ENCODE measurements around the gene EXOC2. TPM values are rescaled to one million over a fixed set of nuclear protein-coding genes. Genes with fewer than 3 reads are reported as not detected.

Gene EXOC2
- total and polyA plus RNA-seq, 12 donors: 4.9 to 23.7 (median 17.1) TPM

DNA sequence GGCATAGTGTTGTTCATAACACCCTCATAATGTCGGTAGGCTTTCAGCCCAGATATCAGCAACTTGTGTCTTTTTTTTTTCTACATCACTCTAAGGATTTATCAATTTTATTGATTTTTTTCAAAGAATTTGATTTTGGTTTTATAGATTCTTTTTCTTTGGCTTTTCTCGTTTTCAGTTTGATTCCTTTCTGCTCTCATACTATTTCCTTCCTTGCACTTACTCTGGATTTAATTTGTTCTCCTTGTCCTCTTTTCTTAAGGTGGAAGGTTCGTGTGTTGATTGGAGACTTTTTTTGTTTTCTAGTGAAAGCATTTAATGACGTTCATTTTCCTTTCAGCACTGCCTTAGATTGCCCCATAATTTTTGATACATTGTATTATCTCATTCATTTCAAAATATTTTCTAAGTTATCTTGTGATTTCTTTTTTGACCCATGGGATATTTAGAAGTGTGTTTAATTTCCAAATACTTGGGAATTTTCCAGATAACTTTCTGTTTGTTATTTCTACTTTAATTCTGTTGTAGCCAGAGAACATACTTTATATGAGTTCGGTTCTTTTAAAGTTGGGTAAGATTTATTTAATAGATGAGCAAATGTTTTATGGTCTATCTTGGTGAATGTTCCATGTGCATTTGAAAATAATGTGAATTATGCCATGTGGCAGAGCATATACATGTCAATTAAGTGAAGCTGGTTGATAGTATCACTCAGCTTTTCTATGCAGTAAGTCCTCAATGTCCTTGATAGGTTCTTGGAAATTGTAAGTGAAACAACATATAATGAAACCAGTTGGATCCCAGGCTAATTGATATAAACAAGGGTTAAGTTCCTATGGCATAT, 238.6 kb downstream of the EXOC2 start:
- intact Hi-C loops (cut with DNase I): no loop called here
- TF ChIP-seq, protein P1, sequence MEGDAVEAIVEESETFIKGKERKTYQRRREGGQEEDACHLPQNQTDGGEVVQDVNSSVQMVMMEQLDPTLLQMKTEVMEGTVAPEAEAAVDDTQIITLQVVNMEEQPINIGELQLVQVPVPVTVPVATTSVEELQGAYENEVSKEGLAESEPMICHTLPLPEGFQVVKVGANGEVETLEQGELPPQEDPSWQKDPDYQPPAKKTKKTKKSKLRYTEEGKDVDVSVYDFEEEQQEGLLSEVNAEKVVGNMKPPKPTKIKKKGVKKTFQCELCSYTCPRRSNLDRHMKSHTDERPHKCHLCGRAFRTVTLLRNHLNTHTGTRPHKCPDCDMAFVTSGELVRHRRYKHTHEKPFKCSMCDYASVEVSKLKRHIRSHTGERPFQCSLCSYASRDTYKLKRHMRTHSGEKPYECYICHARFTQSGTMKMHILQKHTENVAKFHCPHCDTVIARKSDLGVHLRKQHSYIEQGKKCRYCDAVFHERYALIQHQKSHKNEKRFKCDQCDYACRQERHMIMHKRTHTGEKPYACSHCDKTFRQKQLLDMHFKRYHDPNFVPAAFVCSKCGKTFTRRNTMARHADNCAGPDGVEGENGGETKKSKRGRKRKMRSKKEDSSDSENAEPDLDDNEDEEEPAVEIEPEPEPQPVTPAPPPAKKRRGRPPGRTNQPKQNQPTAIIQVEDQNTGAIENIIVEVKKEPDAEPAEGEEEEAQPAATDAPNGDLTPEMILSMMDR (IDR thresholded peaks at IDR 0.05): no peak
- no peak for TF ChIP-seq POLR2A (IDR thresholded peaks at IDR 0.05)
- Histone ChIP-seq H3K27me3 (no peaks in the 10 kb centered on the region), H3K4me1 (replicated peaks in 1 of 2) (no peaks in the 10 kb centered on the region), H3K36me3 (replicated peaks in 1 of 2) (no peaks in the 10 kb centered on the region), H3K9me3 (replicated peaks in 1 of 3) (no peaks in the 10 kb centered on the region), H3K27ac (no peak overlapping the region), H3K4me3 (no peak overlapping the region)
- WGBS, 4 donors: 54 to 66% (median 62%) methylated on average over 5 of the region's 5 CpGs
- DNase-seq: no peak

DNA sequence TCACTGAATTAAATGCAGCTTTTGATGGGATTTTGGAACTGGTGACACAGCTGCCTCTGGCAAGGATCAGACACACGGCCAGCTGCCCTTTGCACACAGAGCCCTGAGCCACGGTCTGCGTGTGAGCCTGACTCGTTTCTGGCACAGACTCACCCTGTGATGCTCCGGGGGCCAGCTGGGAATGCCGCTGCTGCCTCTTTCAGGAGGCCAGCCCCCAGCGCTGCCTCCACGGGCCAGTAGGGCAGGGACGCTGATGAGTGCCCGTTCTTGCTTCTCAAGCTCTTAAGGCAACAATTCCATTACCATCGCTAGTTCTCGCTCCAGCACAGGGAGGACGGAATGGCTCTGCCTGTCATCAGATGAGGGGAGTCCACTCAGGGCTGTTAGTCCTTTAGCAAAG, 239.8 kb downstream of the EXOC2 start:
- no peaks in the 10 kb centered on the region for H3K4me1 ChIP-seq (replicated peaks in 1 of 2)
- H3K4me3 ChIP-seq: no peak overlapping the region
- H3K36me3 ChIP-seq (replicated peaks in 1 of 2): no peaks in the 10 kb centered on the region
- H3K27ac ChIP-seq: no peak overlapping the region
- DNase-seq: no peak
- WGBS, 4 donors: 63 to 89% (median 70%) methylated on average over 3 to 13 of the region's 13 CpGs
- no peaks in the 10 kb centered on the region for H3K27me3 ChIP-seq
- TF ChIP-seq POLR2A (IDR thresholded peaks at IDR 0.05): no peak
- intact Hi-C loops (cut with DNase I): no loop called here
- H3K9me3 ChIP-seq (replicated peaks in 1 of 3): no peaks in the 10 kb centered on the region

DNA sequence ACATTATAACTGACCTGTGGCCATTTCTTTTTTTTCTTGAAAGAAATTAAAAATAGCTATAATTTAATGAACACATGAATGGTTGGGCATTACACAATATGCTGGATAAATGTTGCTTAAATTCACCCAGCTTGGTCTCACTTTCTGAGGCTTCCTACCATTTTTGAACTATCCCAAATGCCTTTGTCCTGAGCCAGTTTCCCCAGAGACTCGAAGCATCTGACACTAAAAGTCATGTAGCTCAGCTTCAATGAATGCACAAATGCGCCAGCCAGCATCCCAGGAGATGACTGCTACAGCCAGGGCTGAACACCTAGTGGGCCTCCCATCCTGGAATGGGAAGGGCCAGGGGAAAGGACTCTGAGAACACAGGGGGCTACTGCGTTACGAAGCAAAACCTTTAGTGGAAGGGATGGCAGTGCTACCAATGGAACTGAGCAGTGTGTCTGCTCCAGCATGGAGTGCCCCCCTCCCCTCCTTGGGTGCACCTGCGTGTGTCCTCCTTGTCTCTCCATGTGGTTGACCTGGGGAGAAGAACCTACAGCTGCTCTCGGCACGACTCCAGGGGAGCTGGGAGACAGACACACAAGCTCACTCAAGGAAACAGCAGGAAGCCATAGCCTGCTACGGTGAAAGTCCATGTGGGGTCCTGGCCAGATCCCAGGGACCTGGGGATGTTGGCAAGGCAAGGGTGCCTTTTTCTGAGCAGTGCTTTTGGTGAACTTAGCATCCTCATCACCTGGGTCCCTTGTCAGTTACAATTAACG, 240.5 kb downstream of the EXOC2 start:
- Histone ChIP-seq H3K36me3 (replicated peaks in 1 of 2) (no peaks in the 10 kb centered on the region), H3K9me3 (replicated peaks in 1 of 3) (no peaks in the 10 kb centered on the region), H3K27ac (no peak overlapping the region), H3K4me1 (replicated peaks in 1 of 2) (no peaks in the 10 kb centered on the region), H3K4me3 (no peak overlapping the region), H3K27me3 (no peaks in the 10 kb centered on the region)
- WGBS, 4 donors: 73 to 83% (median 79%) methylated on average over 6 to 9 of the region's 9 CpGs
- TF ChIP-seq POLR2A (IDR thresholded peaks at IDR 0.05): no peak
- TF ChIP-seq, protein P1 (IDR thresholded peaks at IDR 0.05): no peak
- DNase-seq: no peak
- intact Hi-C loops (cut with DNase I): no loop called here

DNA sequence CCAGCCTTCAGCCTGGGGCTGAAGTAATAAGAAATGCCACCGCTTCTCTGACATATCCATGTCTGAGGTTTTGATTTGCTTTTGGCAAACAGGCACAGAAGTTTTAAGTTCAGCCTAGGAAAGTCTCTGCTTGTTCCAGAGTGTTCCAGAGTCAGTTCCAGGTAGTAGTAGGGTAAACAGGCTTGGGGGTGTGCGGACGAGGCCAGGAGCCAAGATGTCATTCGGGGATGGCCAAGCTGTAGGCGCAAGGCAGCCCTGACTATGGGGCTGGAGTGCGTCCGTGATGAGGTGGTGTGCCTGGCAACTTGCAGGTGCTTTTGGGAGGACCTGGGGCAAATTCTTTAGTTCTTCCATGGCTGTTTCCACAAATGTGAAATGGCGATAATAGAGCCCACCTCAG, 241.1 kb downstream of the EXOC2 start:
- H3K9me3 ChIP-seq (replicated peaks in 1 of 3): no peaks in the 10 kb centered on the region
- no peaks in the 10 kb centered on the region for H3K4me1 ChIP-seq (replicated peaks in 1 of 2)
- 75 to 95% (median 86%) methylated on average over 8 of the region's 8 CpGs for WGBS, 4 donors
- intact Hi-C loops (cut with DNase I): no loop called here
- H3K27ac ChIP-seq: no peak overlapping the region
- H3K36me3 ChIP-seq (replicated peaks in 1 of 2): no peaks in the 10 kb centered on the region
- H3K4me3 ChIP-seq: no peak overlapping the region
- peak in 1 of 7 donors; percentile 1 for DNase-seq
- TF ChIP-seq, protein P1 (IDR thresholded peaks at IDR 0.05): no peak
- TF ChIP-seq POLR2A (IDR thresholded peaks at IDR 0.05): no peak
- no peaks in the 10 kb centered on the region for H3K27me3 ChIP-seq

Data from adrenal gland (tissue), 12 donors.